ENCODE data around the gene PRR35.

The PRR35 gene

GRCh38 chr16:588639-588888 lies 28.4 kb downstream of the PRR35 start:
- peak overlapping the region; percentile 99 for H3K27ac ChIP-seq
- TF ChIP-seq ZFX (IDR thresholded peaks at IDR 0.05) (no peak), CTCF (conservative IDR thresholded peaks at IDR 0.05) (no peak)

GRCh38 chr16:588889-589657 lies 28.9 kb downstream of the PRR35 start:
- H3K27ac ChIP-seq, result peak overlapping the region; percentile 99

GRCh38 chr16:589658-590187 lies 29.5 kb downstream of the PRR35 start, which contains the start of gene RAB40C:
TSS of gene RAB40C (plus strand) at chr16:590066. CDS start at chr16:590292, 226 bp downstream.
- peak within 1 kb of the TSS; percentile 99 for H3K27ac ChIP-seq
- TF ChIP-seq CTCF (conservative IDR thresholded peaks at IDR 0.05) (no peak), ZFX (IDR thresholded peaks at IDR 0.05) (no peak)

More at GRCh38 chr16:588889-589657, 28.9 kb downstream of the PRR35 start:
- TF ChIP-seq CTCF (conservative IDR thresholded peaks at IDR 0.05) (no peak), ZFX (IDR thresholded peaks at IDR 0.05) (peak; percentile 56)

GRCh38 chr16:590188-590814 lies 30.1 kb downstream of the PRR35 start:
- peak overlapping the region; percentile 99 for H3K27ac ChIP-seq
- peak; percentile 64; the same call in 1 of the 2 replicates for TF ChIP-seq ZFX (IDR thresholded peaks at IDR 0.05)
- TF ChIP-seq CTCF (conservative IDR thresholded peaks at IDR 0.05), result peak; percentile 22

- peak overlapping the region; percentile 99 for H3K27ac ChIP-seq
- no peak for TF ChIP-seq CTCF (conservative IDR thresholded peaks at IDR 0.05)
- no peak for TF ChIP-seq ZFX (IDR thresholded peaks at IDR 0.05)
These were observed 30.6 kb downstream of the PRR35 start for GRCh38 chr16:590815-591200.

GRCh38 chr16:591231-591630 lies 31.0 kb downstream of the PRR35 start:
- H3K27ac ChIP-seq, result peak overlapping the region; percentile 99
- TF ChIP-seq CTCF (conservative IDR thresholded peaks at IDR 0.05) (no peak), ZFX (IDR thresholded peaks at IDR 0.05) (no peak)

GRCh38 chr16:591892-592517 lies 31.8 kb downstream of the PRR35 start:
- peak overlapping the region; percentile 99 for H3K27ac ChIP-seq
- TF ChIP-seq CTCF (conservative IDR thresholded peaks at IDR 0.05) (no peak), ZFX (IDR thresholded peaks at IDR 0.05) (no peak)
